SH-SY5Y (cell line): ENCODE measurements around the gene ECHDC1.

ENCODE experiments used
- GATA2 ChIP-seq: IDR thresholded peaks from 2 replicates; pipeline ENCODE4 v1.6.1; 2011; ENCODE audit warnings: mild to moderate bottlenecking, low read depth, low read length
- GATA3 ChIP-seq: IDR thresholded peaks from 2 replicates; pipeline ENCODE4 v1.6.1; 2011; ENCODE audit warnings: low read depth, mild to moderate bottlenecking, low read length, moderate library complexity

GRCh38 chr6:127389706-127390105 is 46.3 kb upstream of the ECHDC1 start:
- no peak for TF ChIP-seq GATA3
- no peak for TF ChIP-seq GATA2
